Measurements from ENCODE around the gene DEPDC5.

Gene DEPDC5

GRCh38 chr22:31945443-31945855 is 191.6 kb downstream of the DEPDC5 start:
- Histone ChIP-seq H3K18ac (ENCODE audit: low read length) (peak overlapping the region; percentile 77), H2BK5ac (ENCODE audit: low read length) (peak overlapping the region; percentile 54), H3K27me3 (ENCODE audit: insufficient read depth, low read length, poor library complexity) (no peaks in the 10 kb centered on the region), H2AK5ac (ENCODE audit: low read length) (peak overlapping the region; percentile 67), H3K23ac (ENCODE audit: low read length) (peak overlapping the region; percentile 91), H3K4me2 (ENCODE audit: low read length) (peak overlapping the region; percentile 82), H3K9ac (ENCODE audit: low read length) (peak overlapping the region; percentile 100), H4K8ac (ENCODE audit: low read depth, low read length) (no peak overlapping the region), H3K36me3 (ENCODE audit: control insufficient read depth, insufficient read depth, low read length) (peaks cover 4% of the 10 kb centered on the region), H3K4me3 (ENCODE audit: low read length) (peak overlapping the region; percentile 99), H3K27ac (ENCODE audit: low read depth, low read length) (peak overlapping the region; percentile 98), H2BK120ac (ENCODE audit: low read depth, low read length) (no peak overlapping the region), H3K4ac (ENCODE audit: low read depth, low read length) (peak overlapping the region; percentile 90), H3K79me2 (ENCODE audit: control insufficient read depth, insufficient read depth, low read length) (peaks cover 53% of the 10 kb centered on the region), H2BK15ac (replicated peaks; ENCODE audit: low read depth) (no peak overlapping the region), H4K5ac (ENCODE audit: low read length) (peak overlapping the region; percentile 64), H3K79me1 (ENCODE audit: low read length) (peaks cover 8% of the 10 kb centered on the region), H3K56ac (ENCODE audit: low read length) (peak overlapping the region; percentile 99), H3K4me1 (ENCODE audit: control insufficient read depth, low read depth, low read length) (no peaks in the 10 kb centered on the region)
- no peak for DNase-seq
- no CpG with 5 or more reads among the region's 15 CpGs for WGBS (ENCODE audit: extremely low coverage, insufficient coverage, low lambda C conversion rate)

GRCh38 chr22:31945971-31946680 is 192.3 kb downstream of the DEPDC5 start:
- no peak overlapping the region for H3K27ac ChIP-seq (ENCODE audit: low read depth, low read length)
- DNase-seq, result no peak
- H3K79me2 ChIP-seq (ENCODE audit: control insufficient read depth, insufficient read depth, low read length), result peaks cover 60% of the 10 kb centered on the region
- H2AK5ac ChIP-seq (ENCODE audit: low read length), result no peak overlapping the region
- H3K4me1 ChIP-seq (ENCODE audit: control insufficient read depth, low read depth, low read length), result no peaks in the 10 kb centered on the region
- no peaks in the 10 kb centered on the region for H3K27me3 ChIP-seq (ENCODE audit: insufficient read depth, low read length, poor library complexity)
- peak overlapping the region; percentile 99 for H3K4me3 ChIP-seq (ENCODE audit: low read length)
- no peak overlapping the region for H2BK15ac ChIP-seq (replicated peaks; ENCODE audit: low read depth)
- no peak overlapping the region for H2BK5ac ChIP-seq (ENCODE audit: low read length)
- H3K36me3 ChIP-seq (ENCODE audit: control insufficient read depth, insufficient read depth, low read length), result peaks cover 4% of the 10 kb centered on the region
- no peak overlapping the region for H4K8ac ChIP-seq (ENCODE audit: low read depth, low read length)
- no peak overlapping the region for H3K23ac ChIP-seq (ENCODE audit: low read length)
- no peak overlapping the region for H3K18ac ChIP-seq (ENCODE audit: low read length)
- H2BK120ac ChIP-seq (ENCODE audit: low read depth, low read length), result no peak overlapping the region
- H3K9ac ChIP-seq (ENCODE audit: low read length), result peak overlapping the region; percentile 100
- H3K79me1 ChIP-seq (ENCODE audit: low read length), result peaks cover 12% of the 10 kb centered on the region
- H3K4ac ChIP-seq (ENCODE audit: low read depth, low read length), result no peak overlapping the region
- no peak overlapping the region for H4K5ac ChIP-seq (ENCODE audit: low read length)
- H3K56ac ChIP-seq (ENCODE audit: low read length), result peak overlapping the region; percentile 99
- H3K4me2 ChIP-seq (ENCODE audit: low read length), result peak overlapping the region; percentile 82
- 100% methylated on average over 2 of the region's 8 CpGs for WGBS (ENCODE audit: extremely low coverage, insufficient coverage, low lambda C conversion rate)

DNA sequence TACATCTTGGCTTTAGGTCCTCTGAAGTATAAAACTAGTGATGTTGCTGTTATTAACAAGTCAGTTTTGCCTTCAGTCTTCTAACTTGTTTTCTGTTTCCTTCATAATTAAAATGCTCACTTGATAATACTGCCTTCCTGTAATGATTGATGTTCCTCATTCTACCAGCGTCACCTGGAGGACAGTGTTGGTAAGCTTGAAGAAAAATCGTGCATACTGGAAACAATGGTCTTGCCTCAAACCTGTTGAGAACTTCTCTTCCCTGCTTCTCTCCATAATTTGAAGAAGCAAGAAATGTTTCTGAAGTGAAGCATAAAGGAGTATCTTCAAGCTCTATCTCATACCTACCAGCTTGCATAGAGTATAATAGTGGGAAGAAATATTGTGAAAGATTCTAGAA is 193.5 kb downstream of the DEPDC5 start:
- H3K9ac ChIP-seq (ENCODE audit: low read length), result peak overlapping the region; percentile 27
- no peak overlapping the region for H3K23ac ChIP-seq (ENCODE audit: low read length)
- peaks cover 7% of the 10 kb centered on the region for H3K36me3 ChIP-seq (ENCODE audit: control insufficient read depth, insufficient read depth, low read length)
- no peak overlapping the region for H3K27ac ChIP-seq (ENCODE audit: low read depth, low read length)
- peak overlapping the region; percentile 27 for H3K56ac ChIP-seq (ENCODE audit: low read length)
- H3K27me3 ChIP-seq (ENCODE audit: insufficient read depth, low read length, poor library complexity), result no peaks in the 10 kb centered on the region
- no peak overlapping the region for H4K8ac ChIP-seq (ENCODE audit: low read depth, low read length)
- H3K18ac ChIP-seq (ENCODE audit: low read length), result no peak overlapping the region
- no peak overlapping the region for H2BK15ac ChIP-seq (replicated peaks; ENCODE audit: low read depth)
- peak; percentile 43 for DNase-seq
- no peak overlapping the region for H3K4me3 ChIP-seq (ENCODE audit: low read length)
- no peak overlapping the region for H3K4ac ChIP-seq (ENCODE audit: low read depth, low read length)
- peaks cover 71% of the 10 kb centered on the region for H3K79me2 ChIP-seq (ENCODE audit: control insufficient read depth, insufficient read depth, low read length)
- H2AK5ac ChIP-seq (ENCODE audit: low read length), result no peak overlapping the region
- no peak overlapping the region for H2BK5ac ChIP-seq (ENCODE audit: low read length)
- H3K79me1 ChIP-seq (ENCODE audit: low read length), result peaks cover 16% of the 10 kb centered on the region
- H3K4me2 ChIP-seq (ENCODE audit: low read length), result peak overlapping the region; percentile 16
- H2BK120ac ChIP-seq (ENCODE audit: low read depth, low read length), result no peak overlapping the region
- peaks cover 4% of the 10 kb centered on the region for H3K4me1 ChIP-seq (ENCODE audit: control insufficient read depth, low read depth, low read length)
- WGBS (ENCODE audit: extremely low coverage, insufficient coverage, low lambda C conversion rate), result no CpG with 5 or more reads among the region's 2 CpGs
- no peak overlapping the region for H4K5ac ChIP-seq (ENCODE audit: low read length)

- H3K27me3 ChIP-seq (ENCODE audit: insufficient read depth, low read length, poor library complexity), result no peaks in the 10 kb centered on the region
- peaks cover 78% of the 10 kb centered on the region for H3K79me2 ChIP-seq (ENCODE audit: control insufficient read depth, insufficient read depth, low read length)
- H2BK5ac ChIP-seq (ENCODE audit: low read length), result no peak overlapping the region
- no peak overlapping the region for H3K9ac ChIP-seq (ENCODE audit: low read length)
- WGBS (ENCODE audit: extremely low coverage, insufficient coverage, low lambda C conversion rate), result no CpG with 5 or more reads among the region's 8 CpGs
- no peak overlapping the region for H2BK120ac ChIP-seq (ENCODE audit: low read depth, low read length)
- H4K8ac ChIP-seq (ENCODE audit: low read depth, low read length), result no peak overlapping the region
- no peak overlapping the region for H2AK5ac ChIP-seq (ENCODE audit: low read length)
- H3K79me1 ChIP-seq (ENCODE audit: low read length), result peaks cover 16% of the 10 kb centered on the region
- H3K36me3 ChIP-seq (ENCODE audit: control insufficient read depth, insufficient read depth, low read length), result peaks cover 7% of the 10 kb centered on the region
- no peak overlapping the region for H3K4me2 ChIP-seq (ENCODE audit: low read length)
- H2BK15ac ChIP-seq (replicated peaks; ENCODE audit: low read depth), result no peak overlapping the region
- no peak overlapping the region for H4K5ac ChIP-seq (ENCODE audit: low read length)
- no peak overlapping the region for H3K27ac ChIP-seq (ENCODE audit: low read depth, low read length)
- DNase-seq, result no peak
- peaks cover 4% of the 10 kb centered on the region for H3K4me1 ChIP-seq (ENCODE audit: control insufficient read depth, low read depth, low read length)
- no peak overlapping the region for H3K18ac ChIP-seq (ENCODE audit: low read length)
- H3K4ac ChIP-seq (ENCODE audit: low read depth, low read length), result no peak overlapping the region
- H3K56ac ChIP-seq (ENCODE audit: low read length), result no peak overlapping the region
- no peak overlapping the region for H3K23ac ChIP-seq (ENCODE audit: low read length)
- no peak overlapping the region for H3K4me3 ChIP-seq (ENCODE audit: low read length)
Measured at GRCh38 chr22:31948002-31948401, 194.2 kb downstream of the DEPDC5 start.

GRCh38 chr22:31950226-31950625 is 196.4 kb downstream of the DEPDC5 start:
- H3K27ac ChIP-seq (ENCODE audit: low read depth, low read length), result no peak overlapping the region
- H3K9ac ChIP-seq (ENCODE audit: low read length), result no peak overlapping the region
- no peak overlapping the region for H3K4me3 ChIP-seq (ENCODE audit: low read length)
- no peak overlapping the region for H2BK15ac ChIP-seq (replicated peaks; ENCODE audit: low read depth)
- no peak overlapping the region for H3K4me2 ChIP-seq (ENCODE audit: low read length)
- H3K79me2 ChIP-seq (ENCODE audit: control insufficient read depth, insufficient read depth, low read length), result peaks cover 92% of the 10 kb centered on the region
- no peak for DNase-seq
- no CpG with 5 or more reads among the region's 4 CpGs for WGBS (ENCODE audit: extremely low coverage, insufficient coverage, low lambda C conversion rate)
- H4K5ac ChIP-seq (ENCODE audit: low read length), result no peak overlapping the region
- no peak overlapping the region for H3K18ac ChIP-seq (ENCODE audit: low read length)
- no peak overlapping the region for H4K8ac ChIP-seq (ENCODE audit: low read depth, low read length)
- H2AK5ac ChIP-seq (ENCODE audit: low read length), result no peak overlapping the region
- H3K4ac ChIP-seq (ENCODE audit: low read depth, low read length), result no peak overlapping the region
- H2BK5ac ChIP-seq (ENCODE audit: low read length), result no peak overlapping the region
- H3K23ac ChIP-seq (ENCODE audit: low read length), result no peak overlapping the region
- no peak overlapping the region for H3K56ac ChIP-seq (ENCODE audit: low read length)
- H2BK120ac ChIP-seq (ENCODE audit: low read depth, low read length), result no peak overlapping the region
- H3K27me3 ChIP-seq (ENCODE audit: insufficient read depth, low read length, poor library complexity), result no peaks in the 10 kb centered on the region
- H3K36me3 ChIP-seq (ENCODE audit: control insufficient read depth, insufficient read depth, low read length), result peaks cover 7% of the 10 kb centered on the region
- peaks cover 20% of the 10 kb centered on the region for H3K79me1 ChIP-seq (ENCODE audit: low read length)
- H3K4me1 ChIP-seq (ENCODE audit: control insufficient read depth, low read depth, low read length), result peaks cover 7% of the 10 kb centered on the region
